T-helper 1 cell (primary cell): ENCODE data around the gene SLC25A31.

Experiments
- DNase-seq, 5 donors: peaks; one replicate each; pipeline ENCODE4 v3.0.0-alpha.2; 2012 to 2020

SLC25A31 gene

GRCh38 chr4:127778102-127778501, 47.9 kb downstream of the SLC25A31 start:
- DNase-seq, result no peak

- DNase-seq, result no peak
Measured at GRCh38 chr4:127780598-127780997, 50.4 kb downstream of the SLC25A31 start.

GRCh38 chr4:127781300-127782024, 51.3 kb downstream of the SLC25A31 start:
- DNase-seq, result no peak

GRCh38 chr4:127782025-127782274, 51.8 kb downstream of the SLC25A31 start:
- DNase-seq, result no peak

- peak in 3 of 5 donors; percentile 25 to 67 (median 27) for DNase-seq
Measured at GRCh38 chr4:127782275-127783025, 52.2 kb downstream of the SLC25A31 start, which contains the start of gene HSPA4L. Gene HSPA4L, plus strand, starts transcription at chr4:127782322. Its CDS starts 229 bp downstream, at chr4:127782551.

GRCh38 chr4:127783026-127783769, 53.0 kb downstream of the SLC25A31 start:
- no peak for DNase-seq

GRCh38 chr4:127783955-127784770, 54.0 kb downstream of the SLC25A31 start:
- DNase-seq, result no peak

- no peak for DNase-seq
Measured at GRCh38 chr4:127788517-127788916, 58.3 kb downstream of the SLC25A31 start.

- DNase-seq, result no peak
Measured at GRCh38 chr4:127791391-127791790, 61.2 kb downstream of the SLC25A31 start.

- no peak for DNase-seq
Measured at GRCh38 chr4:127793528-127793927, 63.3 kb downstream of the SLC25A31 start.

GRCh38 chr4:127799711-127800110, 69.5 kb downstream of the SLC25A31 start:
- no peak for DNase-seq

GRCh38 chr4:127809173-127809800, 79.1 kb downstream of the SLC25A31 start:
- no peak for DNase-seq

GRCh38 chr4:127810551-127810950, 80.4 kb downstream of the SLC25A31 start:
- no peak for DNase-seq

- DNase-seq, result no peak
Measured at GRCh38 chr4:127822430-127822829, 92.2 kb downstream of the SLC25A31 start.
